KMS-11 (cell line): ENCODE results near the gene H3-3A.

ENCODE experiments used
- H2AFZ ChIP-seq: fragments of 200-600 bp; sonication (generic); 2 replicates; pipeline ENCODE4 v1.6.1; 2016; ENCODE audit warnings: antibody characterized with exemption, mixed run types, low read depth
- H3K27ac ChIP-seq: fragments of 200-600 bp; sonication (generic); 2 replicates; pipeline ENCODE4 v1.6.1; 2016; ENCODE audit warnings: mild to moderate bottlenecking, mixed run types
- H3K27me3 ChIP-seq: fragments of 200-600 bp; sonication (generic); 2 replicates; pipeline ENCODE4 v1.6.1; 2017; ENCODE audit warnings: mild to moderate bottlenecking, low read depth, mixed run types, moderate library complexity; ENCODE audit not compliant: insufficient read depth
- H3K36me3 ChIP-seq: fragments of 200-600 bp; sonication (generic); 2 replicates; pipeline ENCODE4 v1.6.1; 2017; ENCODE audit warnings: mild to moderate bottlenecking, mixed run types; ENCODE audit not compliant: insufficient read depth
- H3K4me1 ChIP-seq: fragments of 200-600 bp; sonication (generic); 2 replicates; pipeline ENCODE4 v1.6.1; 2016; ENCODE audit warnings: mild to moderate bottlenecking, low read depth, mixed run types; ENCODE audit not compliant: poor library complexity, severe bottlenecking
- H3K4me2 ChIP-seq: fragments of 200-600 bp; sonication (generic); 2 replicates; pipeline ENCODE4 v1.7.0; 2016; ENCODE audit warnings: mild to moderate bottlenecking, mixed run types
- H3K4me3 ChIP-seq: fragments of 200-600 bp; sonication (generic); IDR thresholded peaks from 2 replicates; pipeline ENCODE4 v1.6.1; 2017; ENCODE audit warnings: low read depth, low read length, mixed read lengths; ENCODE audit not compliant: insufficient read depth
- H3K79me2 ChIP-seq: fragments of 200-600 bp; sonication (generic); 2 replicates; pipeline ENCODE4 v1.6.1; 2016; ENCODE audit warnings: low read depth, mixed run types; ENCODE audit not compliant: insufficient read depth
- H3K9ac ChIP-seq: fragments of 200-600 bp; sonication (generic); 2 replicates; pipeline ENCODE4 v1.6.1; 2016; ENCODE audit warnings: mild to moderate bottlenecking, mixed run types
- H4K20me1 ChIP-seq: fragments of 200-600 bp; sonication (generic); 2 replicates; pipeline ENCODE4 v1.6.1; 2016; ENCODE audit warnings: mild to moderate bottlenecking, mixed run types; ENCODE audit not compliant: insufficient read depth
- CTCF ChIP-seq: fragments of 200-600 bp; sonication (generic); conservative IDR thresholded peaks from 2 replicates; pipeline ENCODE4 v1.6.1; 2017; ENCODE audit warnings: low read depth, mild to moderate bottlenecking, antibody characterized with exemption, low read length, moderate library complexity, mixed read lengths

H3-3A gene

GRCh38 chr1:226107471-226108460, 45.2 kb downstream of the H3-3A start:
- Histone ChIP-seq H3K36me3 (no peaks in the 10 kb centered on the region), H3K9ac (no peak overlapping the region), H3K4me1 (peaks cover 32% of the 10 kb centered on the region), H3K79me2 (no peaks in the 10 kb centered on the region), H3K4me2 (no peak overlapping the region), H3K4me3 (no peak overlapping the region), H3K27ac (no peak overlapping the region), H3K27me3 (no peaks in the 10 kb centered on the region), H4K20me1 (no peaks in the 10 kb centered on the region), H2AFZ (peak overlapping the region; percentile 5; the same call in 1 of the 2 replicates)
- no peak for TF ChIP-seq CTCF

- no peak overlapping the region for H3K9ac ChIP-seq
- no peak overlapping the region for H3K4me3 ChIP-seq
- no peak; the same call in 1 of the 2 replicates for TF ChIP-seq CTCF
- peak overlapping the region; percentile 65 for H3K4me2 ChIP-seq
- peak overlapping the region; percentile 73 for H2AFZ ChIP-seq
- H3K27ac ChIP-seq, result 0 out of 2 replicates have a peak overlapping the region, but pooled peaks have one; percentile 13
- H4K20me1 ChIP-seq, result no peaks in the 10 kb centered on the region
- no peaks in the 10 kb centered on the region for H3K27me3 ChIP-seq
- peaks cover 39% of the 10 kb centered on the region for H3K4me1 ChIP-seq
- H3K36me3 ChIP-seq, result no peaks in the 10 kb centered on the region
- H3K79me2 ChIP-seq, result no peaks in the 10 kb centered on the region
These were observed 46.7 kb downstream of the H3-3A start for GRCh38 chr1:226108935-226109828.

- peaks cover 39% of the 10 kb centered on the region for H3K4me1 ChIP-seq
These were observed 47.3 kb downstream of the H3-3A start for GRCh38 chr1:226109829-226110248.

More at GRCh38 chr1:226109829-226110248, 47.3 kb downstream of the H3-3A start:
- Histone ChIP-seq H3K27ac (peak overlapping the region; percentile 88), H3K27me3 (no peaks in the 10 kb centered on the region), H3K4me3 (peak overlapping the region; percentile 55), H3K36me3 (no peaks in the 10 kb centered on the region), H3K4me2 (peak overlapping the region; percentile 89), H3K9ac (peak overlapping the region; percentile 94), H3K79me2 (no peaks in the 10 kb centered on the region), H4K20me1 (no peaks in the 10 kb centered on the region), H2AFZ (peak overlapping the region; percentile 73)
- TF ChIP-seq CTCF, result no peak
